Measurements from ENCODE around the gene PLCG1. TPM values are rescaled to one million over a fixed set of nuclear protein-coding genes. Genes with fewer than 3 reads are reported as not detected.

PLCG1 gene
- polyA plus RNA-seq, 2 of the 4 experiments (the other 2 are of a cell fraction) = 22.0 to 65.0 TPM

DNA sequence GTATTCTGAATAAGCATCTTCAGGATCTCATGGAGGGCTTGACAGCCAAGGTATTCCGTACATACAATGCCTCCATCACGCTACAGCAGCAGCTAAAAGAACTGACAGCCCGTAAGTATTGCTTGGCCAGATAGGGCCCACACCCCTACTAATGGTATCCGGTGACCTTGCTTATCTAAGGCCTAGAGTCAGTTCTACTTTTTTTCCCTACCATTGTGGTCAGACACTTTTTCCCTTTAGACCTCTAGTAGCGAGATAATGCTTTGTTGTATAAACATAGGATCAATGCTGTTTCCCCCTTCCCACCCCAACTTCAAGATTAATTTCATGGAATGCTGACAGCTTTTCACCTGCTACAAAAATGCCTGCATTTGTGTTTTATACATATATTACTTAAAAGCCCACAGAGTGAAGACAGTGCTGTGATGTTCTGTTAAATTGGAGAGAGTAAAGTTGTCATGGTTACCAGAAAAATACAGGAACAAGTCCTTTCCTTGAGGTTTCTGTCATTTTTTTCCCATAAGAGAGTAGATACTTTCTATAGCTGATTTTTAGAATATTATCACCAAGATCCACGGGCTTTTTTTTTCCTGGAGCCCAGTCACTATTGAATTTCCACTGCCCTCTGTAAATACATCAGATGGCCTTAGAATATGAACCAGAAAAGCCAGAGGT is 20.9 kb upstream of the PLCG1 start:
- TF ChIP-seq TP53 (CRISPR knock-in tag; IDR thresholded peaks at IDR 0.05) = no peak
- TF ChIP-seq FOXS1 (CRISPR knock-in tag; IDR thresholded peaks at IDR 0.05) = no peak
- no peak for TF ChIP-seq HMGXB4 (CRISPR knock-in tag; IDR thresholded peaks at IDR 0.05; ENCODE audit: borderline replicate concordance)
- TF ChIP-seq, protein P1, sequence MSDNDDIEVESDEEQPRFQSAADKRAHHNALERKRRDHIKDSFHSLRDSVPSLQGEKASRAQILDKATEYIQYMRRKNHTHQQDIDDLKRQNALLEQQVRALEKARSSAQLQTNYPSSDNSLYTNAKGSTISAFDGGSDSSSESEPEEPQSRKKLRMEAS (IDR thresholded peaks at IDR 0.05) = no peak
- TF ChIP-seq CHD4 (IDR thresholded peaks at IDR 0.05; ENCODE audit: borderline replicate concordance) = no peak
- TF ChIP-seq SREBF2 (IDR thresholded peaks at IDR 0.05) = no peak
- no peak for TF ChIP-seq POLR2AphosphoS2 (conservative IDR thresholded peaks at IDR 0.05; ENCODE audit: low read length)
- TF ChIP-seq, protein P2, sequence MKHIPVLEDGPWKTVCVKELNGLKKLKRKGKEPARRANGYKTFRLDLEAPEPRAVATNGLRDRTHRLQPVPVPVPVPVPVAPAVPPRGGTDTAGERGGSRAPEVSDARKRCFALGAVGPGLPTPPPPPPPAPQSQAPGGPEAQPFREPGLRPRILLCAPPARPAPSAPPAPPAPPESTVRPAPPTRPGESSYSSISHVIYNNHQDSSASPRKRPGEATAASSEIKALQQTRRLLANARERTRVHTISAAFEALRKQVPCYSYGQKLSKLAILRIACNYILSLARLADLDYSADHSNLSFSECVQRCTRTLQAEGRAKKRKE (CRISPR knock-in tag; IDR thresholded peaks at IDR 0.05; ENCODE audit: low read depth) = no peak
- no peak for TF ChIP-seq HES2 (IDR thresholded peaks at IDR 0.05)
- no peak for TF ChIP-seq ESRRA (IDR thresholded peaks at IDR 0.05; ENCODE audit: borderline replicate concordance, low read length)
- TF ChIP-seq CBX2 (IDR thresholded peaks at IDR 0.05; ENCODE audit: borderline replicate concordance, low read depth) = no peak
- TF ChIP-seq, protein P3, sequence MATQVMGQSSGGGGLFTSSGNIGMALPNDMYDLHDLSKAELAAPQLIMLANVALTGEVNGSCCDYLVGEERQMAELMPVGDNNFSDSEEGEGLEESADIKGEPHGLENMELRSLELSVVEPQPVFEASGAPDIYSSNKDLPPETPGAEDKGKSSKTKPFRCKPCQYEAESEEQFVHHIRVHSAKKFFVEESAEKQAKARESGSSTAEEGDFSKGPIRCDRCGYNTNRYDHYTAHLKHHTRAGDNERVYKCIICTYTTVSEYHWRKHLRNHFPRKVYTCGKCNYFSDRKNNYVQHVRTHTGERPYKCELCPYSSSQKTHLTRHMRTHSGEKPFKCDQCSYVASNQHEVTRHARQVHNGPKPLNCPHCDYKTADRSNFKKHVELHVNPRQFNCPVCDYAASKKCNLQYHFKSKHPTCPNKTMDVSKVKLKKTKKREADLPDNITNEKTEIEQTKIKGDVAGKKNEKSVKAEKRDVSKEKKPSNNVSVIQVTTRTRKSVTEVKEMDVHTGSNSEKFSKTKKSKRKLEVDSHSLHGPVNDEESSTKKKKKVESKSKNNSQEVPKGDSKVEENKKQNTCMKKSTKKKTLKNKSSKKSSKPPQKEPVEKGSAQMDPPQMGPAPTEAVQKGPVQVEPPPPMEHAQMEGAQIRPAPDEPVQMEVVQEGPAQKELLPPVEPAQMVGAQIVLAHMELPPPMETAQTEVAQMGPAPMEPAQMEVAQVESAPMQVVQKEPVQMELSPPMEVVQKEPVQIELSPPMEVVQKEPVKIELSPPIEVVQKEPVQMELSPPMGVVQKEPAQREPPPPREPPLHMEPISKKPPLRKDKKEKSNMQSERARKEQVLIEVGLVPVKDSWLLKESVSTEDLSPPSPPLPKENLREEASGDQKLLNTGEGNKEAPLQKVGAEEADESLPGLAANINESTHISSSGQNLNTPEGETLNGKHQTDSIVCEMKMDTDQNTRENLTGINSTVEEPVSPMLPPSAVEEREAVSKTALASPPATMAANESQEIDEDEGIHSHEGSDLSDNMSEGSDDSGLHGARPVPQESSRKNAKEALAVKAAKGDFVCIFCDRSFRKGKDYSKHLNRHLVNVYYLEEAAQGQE (IDR thresholded peaks at IDR 0.05) = no peak
- TF ChIP-seq HOXA7 (CRISPR knock-in tag; IDR thresholded peaks at IDR 0.05) = no peak
- no peak for TF ChIP-seq RCOR1 (IDR thresholded peaks at IDR 0.05; ENCODE audit: low read depth, low read length)
- no peak for TF ChIP-seq KDM1A (IDR thresholded peaks at IDR 0.05; ENCODE audit: low read depth)
- no peak for TF ChIP-seq SMC3 (IDR thresholded peaks at IDR 0.05)
- TF ChIP-seq FOSL2 (IDR thresholded peaks at IDR 0.05) = no peak
- no peak for TF ChIP-seq FOSL2 (CRISPR knock-in tag; IDR thresholded peaks at IDR 0.05)
- no peak for TF ChIP-seq NR3C1 (IDR thresholded peaks at IDR 0.05)
- TF ChIP-seq ZSCAN20 (CRISPR knock-in tag; IDR thresholded peaks at IDR 0.05) = no peak
- WGBS (ENCODE audit: missing lambda C conversion rate) = 92% methylated on average over 6 of the region's 6 CpGs
- Histone ChIP-seq H3K9me3 (no peaks in the 10 kb centered on the region), H3K27ac (no peak overlapping the region), H3K4me2 (no peak overlapping the region), H3K4me3 (no peak overlapping the region), H3K4me1 (peaks cover 16% of the 10 kb centered on the region; the same call in 2 of the 3 replicates)
- ChIA-PET POLR2A (no interaction called here), CTCF (interaction anchor here (1.5 to 7.3 kb wide), 3 partner anchors 17 to 148 kb away, joined by 4 to 54 read pairs (median 6); no protein-coding TSS in a partner anchor)
- no peak for DNase-seq (ENCODE audit: low read depth in 1 of 2, low spot score in 1 of 2)
- no peak for ATAC-seq
- no peak for FAIRE-seq
